HG03565 (cell line): ENCODE data around the gene PSKH1.
A peak's percentile ranks its signal among the peaks of the same experiment; 100 is the strongest.
"Not testable (repeated sequence)": the region's sequence is repeated elsewhere in the genome, so short reads cannot be mapped to it uniquely, and the experiment has no call there.

Experiments
- ATAC-seq: cut with Tn5 transposase; IDR thresholded peaks from one replicate; pipeline ENCODE4 v1.9.1; 2021; ENCODE audit warnings: mild to moderate bottlenecking, moderate library complexity; ENCODE audit not compliant: unreplicated experiment

PSKH1 gene

DNA sequence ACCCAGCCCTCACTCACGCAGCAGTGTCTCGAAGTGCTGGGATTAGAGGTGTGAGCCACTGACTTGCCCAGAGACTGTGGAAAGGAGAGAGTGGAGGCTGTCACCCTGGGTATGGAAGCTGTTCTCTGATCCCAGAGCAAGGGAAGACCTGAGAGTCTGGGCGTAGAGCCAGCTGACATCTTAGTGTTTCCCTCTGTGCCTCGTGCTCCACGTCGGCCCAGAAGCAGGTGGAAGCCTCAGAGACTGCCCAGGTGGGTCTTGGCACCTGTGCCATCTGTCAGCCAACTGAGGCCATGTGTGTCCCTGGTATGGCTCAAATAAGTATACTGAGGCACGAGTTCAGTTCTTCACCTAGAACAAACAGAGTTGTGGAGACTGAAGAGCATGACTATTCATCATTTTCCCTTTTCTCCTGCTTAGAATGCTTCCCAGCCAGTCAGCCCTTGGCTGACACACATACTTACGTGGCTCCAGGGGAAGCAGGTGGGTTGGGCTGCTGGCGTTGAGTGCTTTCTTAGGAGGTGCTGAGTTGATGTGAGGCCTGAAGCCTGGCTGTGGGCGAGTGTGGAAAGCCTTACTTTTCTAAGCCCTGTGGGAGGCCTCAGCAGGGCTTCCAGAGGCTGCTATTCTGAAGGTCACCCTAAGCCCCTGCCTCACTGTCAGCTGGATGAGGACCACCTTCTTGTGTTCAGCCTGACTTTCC is 30.5 kb downstream of the PSKH1 start:
- no peak for ATAC-seq

DNA sequence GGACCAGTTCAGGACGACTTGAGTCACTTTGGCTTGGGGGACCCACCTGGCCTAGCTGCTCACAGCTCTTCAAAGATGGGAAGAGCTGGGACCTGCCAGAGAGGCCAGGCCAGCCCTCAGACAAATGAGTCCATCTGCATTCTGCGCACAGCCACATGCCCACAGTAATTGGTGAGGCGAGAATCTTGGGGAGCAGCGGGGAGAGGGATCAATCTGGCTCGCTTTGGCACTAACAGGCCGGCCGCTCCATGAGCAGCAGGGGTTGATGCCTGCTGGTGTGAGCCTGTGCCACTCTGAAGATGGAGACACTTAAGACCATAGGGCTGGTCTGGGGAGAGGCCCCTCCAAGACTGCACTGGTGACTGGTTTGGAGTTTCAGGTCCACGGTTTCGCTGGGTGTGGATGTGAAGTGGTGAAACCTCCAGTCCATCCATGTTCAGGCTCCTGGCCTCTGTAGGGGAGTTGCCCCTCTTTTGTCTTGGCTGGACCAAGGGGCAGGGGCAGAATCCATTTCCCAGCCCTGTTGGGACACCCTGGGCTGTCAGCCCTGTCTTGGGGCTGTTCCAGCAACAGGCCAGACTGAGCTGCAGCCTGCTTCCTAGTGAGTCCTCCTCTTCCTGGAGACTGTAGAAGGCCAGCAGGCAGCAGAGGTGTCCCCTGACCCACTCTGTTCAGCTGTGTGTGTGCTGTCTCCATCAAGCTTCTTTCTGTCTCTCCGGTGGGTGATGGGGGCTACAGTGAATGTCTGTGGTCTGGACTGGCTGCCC is 31.3 kb downstream of the PSKH1 start:
- no peak for ATAC-seq

DNA sequence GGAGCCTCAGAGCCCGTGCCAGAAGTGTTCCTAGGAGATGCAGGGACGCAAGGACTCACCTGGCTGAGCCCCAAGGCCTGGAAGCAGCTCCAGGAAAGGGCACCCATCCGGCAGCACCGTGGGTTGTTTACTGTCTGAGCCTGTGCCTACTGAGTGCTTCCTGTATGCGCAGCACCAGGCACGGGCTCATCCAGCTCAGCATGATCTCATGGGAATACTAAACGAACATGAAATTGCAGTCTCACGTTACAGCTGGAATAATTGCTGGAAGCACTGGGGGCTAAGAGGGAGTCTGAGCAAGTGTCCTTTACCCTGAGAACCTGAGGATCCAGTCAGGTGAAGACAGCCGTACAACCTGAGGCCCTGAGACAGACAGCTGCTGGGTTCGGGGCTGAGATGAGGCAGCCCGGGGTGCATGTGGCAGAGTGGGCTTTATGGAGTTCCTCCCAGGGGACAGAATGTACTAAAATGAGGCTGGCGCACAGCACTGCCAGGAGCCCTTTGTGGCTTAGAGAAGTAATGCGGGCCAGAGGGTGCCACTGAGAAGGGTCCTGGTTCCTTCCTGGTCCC is 33.2 kb downstream of the PSKH1 start:
- no peak for ATAC-seq

DNA sequence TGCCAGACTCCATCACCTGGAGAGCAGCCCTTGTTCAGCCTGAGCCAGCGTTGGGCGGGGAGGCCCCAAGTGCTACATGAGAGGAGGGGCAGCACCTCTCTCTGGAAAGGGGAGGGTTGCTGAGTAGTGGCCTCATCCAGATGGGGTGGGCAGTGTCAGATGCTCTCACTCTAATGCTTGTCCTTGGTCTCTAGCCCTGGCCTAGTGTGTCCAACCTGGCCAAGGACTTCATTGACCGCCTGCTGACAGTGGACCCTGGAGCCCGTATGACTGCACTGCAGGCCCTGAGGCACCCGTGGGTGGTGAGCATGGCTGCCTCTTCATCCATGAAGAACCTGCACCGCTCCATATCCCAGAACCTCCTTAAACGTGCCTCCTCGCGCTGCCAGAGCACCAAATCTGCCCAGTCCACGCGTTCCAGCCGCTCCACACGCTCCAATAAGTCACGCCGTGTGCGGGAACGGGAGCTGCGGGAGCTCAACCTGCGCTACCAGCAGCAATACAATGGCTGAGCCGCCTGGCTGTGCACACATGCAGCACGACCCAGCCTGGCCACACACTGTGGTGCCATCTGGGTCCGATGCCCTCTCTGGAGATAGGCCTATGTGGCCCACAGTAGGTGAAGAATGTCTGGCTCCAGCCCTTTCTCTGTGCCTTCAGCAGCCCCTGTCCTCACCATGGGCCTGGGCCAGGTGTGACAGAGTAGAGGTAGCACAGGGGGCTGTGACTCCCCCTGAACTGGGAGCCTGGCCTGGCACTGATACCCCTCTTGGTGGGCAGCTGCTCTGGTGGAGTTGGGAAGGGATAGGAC is 34.3 kb downstream of the PSKH1 start:
- ATAC-seq: no peak

DNA sequence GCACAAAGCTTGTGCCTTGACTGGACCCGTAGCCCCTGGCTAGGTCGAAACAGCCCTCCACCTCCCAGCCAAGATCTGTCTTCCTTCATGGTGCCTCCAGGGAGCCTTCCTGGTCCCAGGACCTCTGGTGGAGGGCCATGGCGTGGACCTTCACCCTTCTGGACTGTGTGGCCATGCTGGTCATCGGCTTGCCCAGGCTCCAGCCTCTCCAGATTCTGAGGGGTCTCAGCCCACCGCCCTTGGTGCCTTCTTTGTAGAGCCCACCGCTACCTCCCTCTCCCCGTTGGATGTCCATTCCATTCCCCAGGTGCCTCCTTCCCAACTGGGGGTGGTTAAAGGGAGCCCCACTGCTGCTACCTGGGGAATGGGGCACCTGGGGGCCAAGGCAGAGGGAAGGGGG is 35.1 kb downstream of the PSKH1 start:
- no peak for ATAC-seq

DNA sequence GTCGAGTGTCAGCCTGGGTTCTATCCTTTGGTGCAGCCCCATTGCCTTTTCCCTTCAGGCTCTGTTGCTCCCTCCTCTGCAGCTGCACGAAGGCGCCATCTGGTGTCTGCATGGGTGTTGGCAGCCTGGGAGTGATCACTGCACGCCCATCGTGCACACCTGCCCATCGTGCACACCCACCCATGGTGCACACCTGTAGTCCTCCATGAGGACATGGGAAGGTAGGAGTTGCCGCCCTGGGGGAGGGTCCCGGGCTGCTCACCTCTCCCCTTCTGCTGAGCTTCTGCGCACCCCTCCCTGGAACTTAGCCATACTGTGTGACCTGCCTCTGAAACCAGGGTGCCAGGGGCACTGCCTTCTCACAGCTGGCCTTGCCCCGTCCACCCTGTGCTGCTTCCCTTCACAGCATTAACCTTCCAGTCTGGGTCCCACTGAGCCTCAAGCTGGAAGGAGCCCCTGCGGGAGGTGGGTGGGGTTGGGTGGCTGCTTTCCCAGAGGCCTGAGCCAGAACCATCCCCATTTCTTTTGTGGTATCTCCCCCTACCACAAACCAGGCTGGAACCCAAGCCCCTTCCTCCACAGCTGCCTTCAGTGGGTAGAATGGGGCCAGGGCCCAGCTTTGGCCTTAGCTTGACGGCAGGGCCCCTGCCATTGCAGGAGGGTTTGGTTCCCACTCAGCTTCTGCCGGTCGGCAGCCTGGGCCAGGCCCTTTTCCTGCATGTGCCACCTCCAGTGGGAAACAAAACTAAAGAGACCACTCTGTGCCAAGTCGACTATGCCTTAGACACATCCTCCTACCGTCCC is 35.7 kb downstream of the PSKH1 start:
- no peak for ATAC-seq

DNA sequence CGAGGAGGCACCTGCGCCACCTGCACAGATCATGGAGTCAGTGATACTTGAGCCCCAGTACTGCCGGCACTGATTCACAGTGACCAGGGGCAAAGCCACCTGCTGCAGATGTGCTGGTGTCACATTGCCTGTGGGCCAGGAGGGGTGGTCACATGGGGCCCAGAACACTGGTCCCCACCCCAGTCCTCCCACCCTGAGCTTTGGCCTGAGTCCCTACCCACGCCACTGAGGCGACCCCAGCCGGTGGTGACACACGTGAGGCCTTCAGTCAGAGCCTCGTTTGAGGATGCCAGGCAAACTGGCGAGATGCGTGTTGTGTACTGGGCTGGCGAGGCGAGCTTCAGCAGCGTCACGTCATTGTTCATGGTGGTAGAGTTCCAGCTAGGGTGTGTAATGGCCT is 37.1 kb downstream of the PSKH1 start:
- ATAC-seq: no peak

DNA sequence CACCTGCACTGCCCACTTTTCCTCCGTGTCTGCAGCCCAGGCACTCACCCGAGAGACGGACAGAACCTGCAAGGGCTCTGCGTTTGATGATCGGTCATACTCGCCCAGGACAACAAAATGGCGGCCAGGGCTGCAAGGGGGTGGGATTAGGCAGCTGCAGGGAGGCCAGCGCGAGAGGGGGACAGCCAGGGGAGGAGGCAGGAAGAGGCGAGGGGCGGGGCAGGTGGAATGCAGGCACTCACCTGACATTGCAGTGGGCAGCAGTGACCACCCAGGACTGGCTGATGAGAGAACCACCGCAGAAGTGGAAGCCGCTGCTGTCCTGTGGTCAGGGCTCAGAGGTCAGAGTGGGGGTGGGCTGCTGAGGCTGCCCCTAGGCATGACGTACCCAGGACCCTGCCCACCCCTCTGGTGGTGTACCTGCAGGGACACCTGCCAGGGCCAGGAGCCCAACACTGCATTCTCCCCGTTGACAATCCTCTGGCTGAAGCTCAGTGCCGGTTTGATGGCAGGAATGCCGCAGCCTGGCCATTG is 37.7 kb downstream of the PSKH1 start:
- no peak for ATAC-seq

DNA sequence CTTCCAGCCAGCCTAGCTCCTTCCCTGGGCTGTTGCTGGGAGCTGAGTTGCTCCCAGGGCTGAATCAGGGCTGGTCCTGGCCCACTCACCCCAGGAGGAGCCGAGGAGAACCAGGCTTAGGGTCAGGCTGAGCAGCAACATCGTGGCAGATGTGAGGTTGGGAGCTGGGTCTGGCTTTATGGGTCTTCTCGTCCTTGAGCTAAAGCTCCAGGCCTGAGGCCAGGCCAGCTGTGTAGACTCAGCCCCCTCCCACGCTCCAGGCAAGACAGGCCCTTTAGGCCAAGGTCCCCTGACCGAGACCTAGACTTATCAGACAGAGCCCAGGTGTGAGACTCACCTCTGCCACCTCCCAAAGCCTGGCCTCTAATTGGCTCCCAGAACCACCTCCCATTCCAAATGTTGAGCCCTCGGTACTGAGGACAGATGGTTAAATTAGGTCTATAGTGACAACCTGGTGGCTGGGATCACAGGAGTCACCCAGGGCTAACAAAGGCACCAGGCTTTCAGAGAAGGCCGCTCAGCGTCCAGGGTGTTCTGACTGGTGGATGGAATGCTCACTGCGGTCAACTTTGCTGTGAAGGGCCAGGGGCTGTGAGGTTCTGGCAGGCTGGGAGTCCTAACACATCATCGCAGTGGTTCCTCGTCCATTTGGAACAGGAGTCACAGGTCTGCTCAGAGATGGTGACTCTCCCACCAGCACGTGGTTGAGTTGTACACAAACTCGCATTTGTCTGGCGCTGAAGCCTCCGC is 38.8 kb downstream of the PSKH1 start, which contains the start of gene CTRL:
CTRL (minus strand) TSS at position 151 of the 750 bp plus-strand sequence; CDS start at position 141, 10 bp downstream.
- ATAC-seq: no peak

DNA sequence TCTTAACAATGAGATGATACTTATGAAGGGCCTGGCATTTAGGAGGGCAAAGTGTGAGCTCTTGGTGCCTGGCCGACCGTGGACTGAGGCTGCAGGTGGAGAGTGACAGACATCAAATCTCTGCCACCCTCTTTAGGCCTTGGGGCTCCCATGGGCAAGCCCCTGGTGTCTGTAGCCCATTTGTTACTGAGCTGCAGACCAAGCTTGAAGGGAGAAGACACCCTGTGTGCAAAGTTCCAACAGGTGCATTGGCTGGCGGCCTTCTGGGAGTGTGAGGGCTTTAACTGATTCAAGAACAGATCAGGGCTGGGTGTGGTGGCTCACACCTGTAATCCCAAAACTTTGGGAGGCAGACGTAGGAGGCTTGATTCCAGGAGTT is 39.4 kb downstream of the PSKH1 start:
- no peak for ATAC-seq

DNA sequence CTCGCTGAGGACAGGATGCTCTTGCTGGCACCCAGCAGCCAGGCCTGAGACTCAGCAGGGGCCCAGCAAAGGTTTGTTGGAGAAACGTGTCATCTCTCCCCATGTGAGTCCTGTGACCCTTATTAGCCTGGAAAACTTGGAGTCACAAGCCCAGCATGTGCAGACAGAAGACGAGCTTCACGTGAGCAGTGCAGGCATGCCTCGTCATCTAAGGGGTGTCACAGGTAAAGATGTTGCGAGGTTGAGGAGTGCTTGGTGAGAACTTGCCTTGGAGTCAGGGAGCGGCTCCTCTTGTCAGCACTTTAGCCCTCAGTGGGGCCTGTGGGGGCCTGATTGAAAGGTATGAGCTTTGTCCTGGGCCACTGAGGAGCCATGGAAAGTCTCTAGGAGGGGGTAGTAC is 40.8 kb downstream of the PSKH1 start:
- no peak for ATAC-seq

DNA sequence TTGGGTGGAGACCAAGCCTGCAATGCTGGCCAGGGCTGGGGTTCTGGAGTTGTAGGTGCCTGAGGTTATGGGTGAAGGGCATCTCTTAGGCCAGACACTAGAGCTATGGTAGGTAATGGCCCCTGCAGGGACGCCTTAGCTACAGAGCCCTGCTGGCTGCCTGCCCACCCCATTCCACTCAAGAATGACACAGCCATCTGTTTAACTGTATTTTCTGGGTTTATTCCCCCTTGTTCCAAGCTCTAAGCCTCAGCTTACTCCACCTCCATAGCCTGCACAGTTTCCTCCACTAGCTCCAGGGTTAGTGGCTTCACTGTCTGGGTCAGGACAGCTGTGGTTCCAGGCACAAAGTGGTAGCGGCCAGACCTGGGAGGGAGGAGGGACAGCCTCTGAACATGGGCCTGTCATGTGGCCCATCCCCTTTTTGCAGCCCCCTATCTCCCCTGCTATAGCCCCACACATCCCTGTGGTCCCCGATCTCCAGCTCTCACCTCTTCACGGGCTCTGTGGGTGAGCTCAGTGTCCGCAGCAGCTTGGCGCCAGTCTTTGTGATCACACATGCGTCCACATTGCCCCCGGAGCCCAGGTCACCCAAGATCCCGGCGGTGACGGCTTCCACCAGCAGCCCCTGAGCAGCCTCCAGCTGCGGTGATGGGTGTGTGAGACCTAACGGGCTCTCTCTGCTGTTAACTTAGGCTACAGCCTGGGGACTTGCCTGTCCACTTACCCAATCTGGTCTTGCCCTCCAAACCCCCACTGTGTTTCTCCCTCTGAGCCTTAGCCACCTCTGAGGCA is 41.4 kb downstream of the PSKH1 start:
- no peak for ATAC-seq

DNA sequence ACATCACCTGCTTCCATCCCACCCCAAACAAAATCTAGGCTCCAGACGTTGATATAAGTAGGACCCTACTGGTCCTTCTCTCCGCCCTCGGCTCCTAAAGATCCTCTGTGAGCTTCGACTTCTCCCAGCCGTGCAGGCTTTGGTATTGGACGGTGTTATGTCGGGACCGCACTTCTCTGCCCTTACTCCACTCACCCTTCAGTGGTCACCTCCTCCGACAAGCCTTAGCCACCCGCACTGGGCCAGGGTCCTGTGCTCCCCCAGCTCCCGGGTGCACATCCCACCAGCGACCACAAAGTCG is 42.0 kb downstream of the PSKH1 start:
- no peak for ATAC-seq

DNA sequence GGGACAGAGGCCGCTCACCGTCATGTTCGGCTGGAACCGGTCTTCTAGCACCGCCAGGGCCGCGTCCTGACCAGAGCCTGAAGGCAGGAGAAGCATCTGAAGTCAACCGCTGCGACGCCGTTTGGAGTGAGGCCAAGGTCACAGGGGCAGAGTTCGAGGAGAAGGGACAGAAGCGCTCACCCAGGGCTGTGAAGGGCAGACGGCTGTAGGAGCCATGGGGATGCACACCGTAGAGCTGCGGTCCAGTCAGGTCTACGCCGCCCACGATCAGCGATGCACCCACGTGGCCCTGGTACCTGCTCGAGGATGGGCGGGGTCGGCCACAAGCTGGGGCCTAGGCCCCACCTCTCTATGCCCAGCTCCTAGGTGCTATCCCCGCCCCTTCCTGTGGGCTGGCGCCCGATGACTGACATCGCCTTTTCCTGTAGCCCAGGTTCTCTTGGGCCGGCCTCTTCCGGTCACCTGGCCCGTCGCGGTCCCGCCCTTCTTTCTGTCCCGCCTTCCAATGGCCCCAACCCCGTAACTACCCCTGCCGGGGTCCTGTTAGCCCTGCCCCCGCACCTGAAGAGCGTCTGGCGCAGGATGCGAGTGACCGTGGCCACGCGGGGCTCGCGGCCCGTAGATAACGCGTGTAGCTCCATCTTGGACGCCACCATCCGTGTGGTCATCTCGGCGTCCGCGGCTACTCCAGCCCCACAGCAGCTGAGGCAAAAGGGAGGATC is 42.5 kb downstream of the PSKH1 start:
- peak; percentile 80 for ATAC-seq

DNA sequence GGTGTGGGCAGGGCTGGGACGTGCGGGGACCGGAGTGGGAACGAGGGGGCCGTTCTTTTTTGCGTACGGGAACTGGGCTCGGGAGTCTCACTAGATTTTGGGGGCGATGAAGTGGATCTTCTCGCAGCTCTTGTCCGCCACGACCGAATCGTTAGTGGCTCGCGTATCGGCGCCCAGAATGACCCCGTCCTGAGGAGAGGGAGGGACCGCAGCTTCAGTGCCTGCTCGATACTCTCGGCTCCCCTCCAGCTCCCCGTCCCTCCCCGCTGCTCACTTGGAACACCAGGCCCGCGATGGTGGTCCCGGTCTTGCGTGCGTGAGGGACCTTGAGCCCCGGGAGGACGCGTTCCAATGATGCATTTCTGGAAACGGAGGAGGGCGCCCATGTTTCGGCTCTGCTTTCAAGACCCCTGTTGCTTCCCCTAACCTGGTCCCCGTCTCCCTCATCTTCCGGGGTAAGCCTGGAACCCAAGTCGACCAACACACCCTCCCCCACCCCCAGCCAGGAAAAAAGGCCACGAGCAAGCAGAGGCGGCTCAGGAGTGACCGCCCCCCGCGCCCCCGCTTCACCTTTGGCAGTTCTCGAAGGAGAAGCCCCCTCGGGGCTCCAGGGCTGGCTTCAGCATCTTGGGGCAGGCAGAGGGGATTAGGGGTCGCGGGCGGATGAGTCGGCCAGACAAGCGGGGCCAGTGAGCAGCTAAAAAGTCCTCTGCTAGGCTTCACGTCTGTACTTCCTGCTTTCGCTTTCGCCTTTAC is 43.2 kb downstream of the PSKH1 start, which contains the start of gene PSMB10:
PSMB10 (minus strand) TSS at position 727 of the 756 bp plus-strand sequence; CDS start at position 626, 101 bp downstream.
- no peak for ATAC-seq

DNA sequence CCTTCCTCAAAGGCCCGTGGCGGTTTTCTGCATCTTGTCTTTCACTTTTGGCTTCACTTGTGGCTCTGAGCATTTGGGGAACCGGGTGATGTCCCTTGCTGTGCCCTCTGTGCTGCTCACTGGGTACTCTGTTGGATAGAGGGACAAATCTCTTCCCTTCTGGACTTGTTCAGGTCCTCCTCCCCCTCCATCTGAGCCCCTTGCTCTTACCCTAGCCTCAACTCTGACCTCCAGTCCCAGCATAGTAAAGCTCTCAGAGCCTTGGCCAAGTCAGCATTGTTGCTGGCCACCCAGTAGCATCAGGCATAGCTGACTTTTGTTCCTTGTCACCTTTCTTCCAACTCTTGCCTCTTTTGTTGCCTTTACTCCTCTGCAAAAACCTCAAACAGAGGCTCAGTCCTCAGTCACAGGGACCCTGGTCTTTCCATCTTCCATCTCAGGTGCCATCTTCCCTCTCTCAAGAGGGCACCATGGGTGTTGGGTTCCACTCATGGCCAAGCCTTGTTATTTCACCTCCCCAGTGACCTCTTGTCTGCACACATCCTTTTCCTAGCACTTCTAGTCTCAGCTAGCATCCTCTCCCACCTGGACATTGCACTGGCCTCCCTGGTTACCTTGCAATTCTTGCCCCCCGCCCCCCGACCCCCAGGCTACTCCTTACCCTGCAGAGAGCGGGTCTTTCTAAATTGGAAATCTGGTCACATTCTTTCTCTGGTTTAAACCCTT is 44.0 kb downstream of the PSKH1 start:
- ATAC-seq: peak; percentile 47

DNA sequence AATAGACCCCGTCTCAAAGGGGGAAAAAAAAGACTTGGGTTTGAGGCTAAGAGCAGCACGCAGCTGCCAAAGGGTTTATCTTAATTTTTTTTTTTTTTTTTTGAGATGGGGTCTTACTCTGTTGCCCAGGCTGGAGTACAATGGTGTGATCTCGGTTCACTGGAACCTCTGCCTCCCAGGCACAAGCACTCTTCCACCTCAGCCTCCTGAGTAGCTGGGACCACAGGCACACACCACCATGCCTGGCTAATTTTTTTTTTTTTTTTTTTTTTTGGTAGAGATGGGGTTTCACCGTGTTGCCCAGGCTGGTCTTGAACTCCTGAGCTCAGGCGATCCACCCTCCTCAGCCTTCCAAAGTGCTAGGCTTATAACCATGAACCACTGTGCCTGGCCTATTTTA is 44.7 kb downstream of the PSKH1 start:
- not testable (repeated sequence) for ATAC-seq
